ENCODE results near the gene ELF4. TPM values are rescaled to one million over a fixed set of nuclear protein-coding genes. Genes with fewer than 3 reads are reported as not detected.

The ELF4 gene
- total and polyA plus RNA-seq, 2 of the 13 experiments (the other 11 are each of a cell fraction or from before 2014, with no cell fraction given) = 1.3 to 2.6 TPM

- Histone ChIP-seq H3K4me1 (ENCODE audit: insufficient read depth, low read length) (peaks cover 32% of the 10 kb centered on the region), H2AFZ (ENCODE audit: low read length) (no peak overlapping the region), H3K27me3 (ENCODE audit: control insufficient read depth in 1 of 2, insufficient read depth in 2 of 2, low read length in 2 of 2) (no peaks in the 10 kb centered on the region), H3K27ac (ENCODE audit: extremely low read length, insufficient read depth, low read length) (no peak overlapping the region), H3K9me3 (ENCODE audit: low read length) (no peaks in the 10 kb centered on the region), H3K79me2 (ENCODE audit: insufficient read depth, low read length) (no peaks in the 10 kb centered on the region), H3K36me3 (replicated peaks in 1 of 2; ENCODE audit: control insufficient read depth in 1 of 2, insufficient read depth in 2 of 2, low read length in 2 of 2) (no peaks in the 10 kb centered on the region), H3K4me3 (replicated peaks in 1 of 3; ENCODE audit: insufficient read depth in 1 of 3, low read depth in 2 of 3, low read length in 3 of 3) (0 out of 6 replicates have a peak overlapping the region, but pooled peaks of 1 of the 3 experiments have one; percentile 4), H3K9ac (ENCODE audit: insufficient read depth, low read depth, low read length) (no peak overlapping the region), H3K4me2 (ENCODE audit: low read depth, low read length) (peak overlapping the region; percentile 73; the same call in 1 of the 2 replicates), H4K20me1 (ENCODE audit: insufficient read depth, low read length) (no peaks in the 10 kb centered on the region)
- in situ Hi-C loops (cut with HindIII; ENCODE audit: extremely low pct_ligation_motif_present, low pct_unique_long_range_greater_than_20kb) = loop anchor here (5.0 kb wide), 1 partner anchor 35 kb away; no protein-coding TSS in a partner anchor
- CTCF ChIA-PET (ENCODE audit: low intra/inter-chr PET ratio, low total read pairs) = no interaction called here
- intact Hi-C loops (cut with micrococcal nuclease; ENCODE audit: unreplicated experiment) = no loop called here
- no TSS peak for BruUV-seq (replicated peaks)
- WGBS (ENCODE audit: low lambda C conversion rate) = 27% methylated on average over 4 of the region's 7 CpGs
- TF ChIP-seq ZNF687 (CRISPR knock-in tag; IDR thresholded peaks at IDR 0.05) = 0 out of 2 replicates have a peak, but pooled peaks have one; percentile 14
- TF ChIP-seq REST (IDR thresholded peaks at IDR 0.05; ENCODE audit: borderline replicate concordance in 1 of 2, low read depth in 1 of 2, low read length in 2 of 2) = peak in 1 of 2 experiments; percentile 48; a peak in 1 of 4 replicates
- TF ChIP-seq NFYB (CRISPR knock-in tag; IDR thresholded peaks at IDR 0.05) = no peak
- POLR2A ChIA-PET = no interaction called here
- FAIRE-seq = no peak
- DNase-seq (ENCODE audit: low spot score) = no peak
- no peak; the same call in 2 of the 3 replicates for ATAC-seq
These were observed 6.9 kb upstream of the ELF4 start for GRCh38 chrX:130117166-130117565.

All from HepG2 (cell line).